NCI-H460 (cell line): ENCODE data around the gene VWA1. TPM values are rescaled to one million over a fixed set of nuclear protein-coding genes. Genes with fewer than 3 reads are reported as not detected.
"Not testable (repeated sequence)": the region's sequence is repeated elsewhere in the genome, so short reads cannot be mapped to it uniquely, and the experiment has no call there.

ENCODE experiments used
- DNase-seq: peaks from one replicate; pipeline ENCODE4 v3.0.0-alpha.2; 2016; ENCODE audit warnings: low read depth; ENCODE audit errors: extremely low read depth
- total RNA-seq: library from RNA; depleted of rRNA; stranded (reverse); fragments of >200 nt; shearing (Covaris generic); gene quantifications from 2 replicates; pipeline ENCODE4 v1.2.3, GENCODE V29; 2014; rRNA removed

VWA1 gene
- total RNA-seq, 1 experiment from 2014 or later, result 5.0 TPM

DNA sequence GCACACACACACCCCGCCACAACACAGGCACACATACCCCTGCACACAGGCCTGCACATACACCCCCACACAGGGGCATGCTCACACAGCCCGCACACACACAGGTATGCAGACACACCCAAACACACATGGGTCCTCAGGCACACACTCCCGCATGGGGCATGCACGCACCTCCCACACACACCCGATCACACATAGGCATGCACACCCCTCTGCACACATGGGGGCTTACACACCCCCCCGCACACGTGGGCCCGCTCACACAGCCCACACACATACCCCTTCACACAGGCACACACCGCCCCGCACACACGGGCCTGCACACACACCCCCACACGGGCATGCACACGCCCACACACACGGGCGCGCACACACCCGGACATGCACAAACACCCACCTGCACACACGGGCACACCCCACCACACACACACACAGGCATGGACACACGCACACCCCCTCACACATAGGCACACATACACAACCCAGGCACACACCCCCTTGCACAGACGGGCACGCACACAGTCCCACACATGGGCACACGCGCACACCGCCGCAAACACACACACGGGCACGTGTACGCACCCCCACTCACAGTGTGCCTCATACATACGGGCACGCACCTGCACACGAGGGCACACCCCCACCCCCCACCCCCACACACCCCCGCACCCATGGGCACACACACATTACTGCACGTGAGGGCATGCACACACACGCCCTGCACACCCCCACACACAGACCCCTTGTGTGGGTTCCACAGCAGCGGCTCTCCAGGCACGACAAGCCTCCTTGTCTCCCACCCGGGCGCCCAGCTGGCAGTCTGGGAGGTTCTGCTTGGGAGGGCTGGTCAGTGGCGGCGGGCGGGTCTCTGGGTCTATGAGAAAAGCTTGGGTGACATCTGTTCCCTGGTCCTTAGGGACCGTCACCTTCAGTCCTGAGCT lies 44.3 kb downstream of the VWA1 start:
- DNase-seq, result no peak

DNA sequence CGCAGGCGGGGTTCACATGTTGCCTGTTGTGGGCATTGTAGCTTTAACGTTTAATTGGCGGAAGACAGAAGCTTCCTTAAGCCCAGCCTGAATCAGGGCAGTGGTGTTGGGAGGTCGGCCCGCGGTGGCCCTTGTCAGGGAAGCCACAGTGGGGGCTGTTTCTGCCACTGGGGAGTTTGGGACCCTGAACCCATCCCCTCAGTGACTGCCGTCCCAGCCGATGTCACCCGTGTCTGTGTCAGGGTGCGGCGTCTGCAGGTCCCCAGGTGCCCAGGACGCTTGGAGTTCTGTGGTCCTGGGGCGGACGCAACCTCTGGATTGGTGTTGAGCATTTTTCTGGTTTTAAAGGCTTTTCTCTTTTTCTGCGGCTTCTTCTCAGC lies 45.0 kb downstream of the VWA1 start:
- DNase-seq, result not testable (repeated sequence)

DNA sequence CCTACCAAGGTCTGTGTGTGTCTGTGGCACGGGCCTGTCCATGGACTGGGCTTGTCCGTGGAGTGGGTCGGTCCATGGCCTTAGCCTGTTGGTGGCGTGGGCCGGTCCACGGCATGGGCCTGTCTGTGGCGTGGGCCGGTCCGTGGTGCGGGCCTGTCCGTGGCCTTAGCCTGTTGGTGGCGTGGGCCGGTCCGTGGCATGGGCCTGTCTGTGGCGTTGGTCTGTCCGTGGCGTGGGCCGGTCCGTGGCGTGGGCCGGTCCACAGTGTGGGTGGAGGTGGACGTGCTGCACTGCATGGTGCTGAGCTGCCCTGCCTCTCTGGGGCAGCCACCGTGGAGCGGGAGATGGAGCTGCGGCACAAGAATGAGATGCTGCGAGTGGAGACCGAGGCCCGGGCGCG lies 46.3 kb downstream of the VWA1 start:
- DNase-seq, result not testable (repeated sequence)

DNA sequence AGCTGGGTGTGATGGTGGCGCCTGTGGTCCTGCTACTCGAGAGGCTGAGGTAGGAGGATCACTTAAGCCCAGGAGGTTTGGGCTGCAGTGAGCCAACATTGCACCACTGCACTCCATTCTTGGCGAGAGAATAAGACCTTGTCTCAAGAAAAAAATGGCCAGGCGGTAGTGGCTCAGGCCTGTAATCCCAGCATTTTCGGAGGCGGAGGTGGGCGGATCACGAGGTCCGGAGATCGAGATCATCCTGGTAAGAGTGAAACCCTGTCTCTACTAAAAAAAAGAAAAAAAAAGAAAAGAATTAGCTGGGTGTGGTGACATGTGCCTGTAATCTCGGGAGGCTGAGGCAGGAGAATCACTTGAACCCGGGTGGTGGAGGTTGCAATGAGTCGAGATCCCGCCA lies 47.4 kb downstream of the VWA1 start:
- no peak for DNase-seq

DNA sequence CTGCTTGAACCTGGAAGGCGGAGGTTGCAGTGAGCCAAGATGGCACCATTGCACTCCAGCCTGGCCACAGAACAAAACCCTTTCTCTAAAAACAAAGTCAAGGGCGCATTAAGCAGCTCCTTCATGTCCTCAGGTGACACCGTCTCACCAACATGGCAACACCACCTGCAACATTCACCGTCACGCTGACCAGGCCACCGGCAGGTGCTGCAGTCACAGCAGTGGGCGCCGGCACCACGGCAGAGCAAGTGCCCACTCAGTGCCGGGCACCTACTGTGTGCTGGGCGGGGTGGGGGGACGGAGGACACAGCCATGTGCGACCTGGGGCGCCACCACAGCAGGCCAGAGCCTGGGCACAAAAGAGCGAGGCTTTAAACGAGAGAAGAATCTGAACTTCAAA lies 48.2 kb downstream of the VWA1 start:
- DNase-seq, result no peak

DNA sequence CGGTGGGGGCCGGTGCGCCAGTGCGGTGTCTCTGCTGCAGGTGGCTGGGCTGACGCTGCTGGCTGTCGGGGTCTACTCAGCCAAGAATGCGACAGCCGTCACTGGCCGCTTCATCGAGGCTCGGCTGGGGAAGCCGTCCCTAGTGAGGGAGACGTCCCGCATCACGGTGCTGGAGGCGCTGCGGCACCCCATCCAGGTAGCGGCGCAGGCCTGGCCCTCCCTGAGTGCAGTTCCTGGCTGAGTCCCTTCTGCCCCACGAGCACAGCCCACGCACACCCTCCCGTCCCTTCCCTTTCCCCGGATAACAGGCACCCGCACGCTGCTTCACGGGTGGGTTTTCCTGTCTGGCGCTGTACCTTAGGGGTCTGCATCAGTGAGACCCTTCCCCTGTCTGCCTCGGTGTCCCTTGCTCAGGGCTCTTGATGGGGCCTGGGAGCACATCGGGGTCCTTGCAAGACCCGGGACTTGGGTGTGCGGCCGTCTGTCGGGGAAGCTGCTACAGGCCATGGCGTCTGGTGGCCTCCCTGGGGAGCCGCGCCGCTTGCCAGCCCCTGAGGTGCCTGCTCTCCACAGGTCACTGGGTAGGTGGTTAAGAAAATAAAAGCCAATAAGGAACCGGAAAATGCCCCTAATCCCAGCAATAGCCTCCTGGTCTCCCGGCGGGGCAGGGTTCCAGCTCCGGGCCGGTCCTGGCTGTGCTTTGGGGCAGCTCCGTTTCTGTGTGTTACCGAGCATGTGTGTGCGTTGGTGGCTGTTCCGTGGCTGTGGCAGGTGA lies 49.7 kb downstream of the VWA1 start:
- not testable (repeated sequence) for DNase-seq

DNA sequence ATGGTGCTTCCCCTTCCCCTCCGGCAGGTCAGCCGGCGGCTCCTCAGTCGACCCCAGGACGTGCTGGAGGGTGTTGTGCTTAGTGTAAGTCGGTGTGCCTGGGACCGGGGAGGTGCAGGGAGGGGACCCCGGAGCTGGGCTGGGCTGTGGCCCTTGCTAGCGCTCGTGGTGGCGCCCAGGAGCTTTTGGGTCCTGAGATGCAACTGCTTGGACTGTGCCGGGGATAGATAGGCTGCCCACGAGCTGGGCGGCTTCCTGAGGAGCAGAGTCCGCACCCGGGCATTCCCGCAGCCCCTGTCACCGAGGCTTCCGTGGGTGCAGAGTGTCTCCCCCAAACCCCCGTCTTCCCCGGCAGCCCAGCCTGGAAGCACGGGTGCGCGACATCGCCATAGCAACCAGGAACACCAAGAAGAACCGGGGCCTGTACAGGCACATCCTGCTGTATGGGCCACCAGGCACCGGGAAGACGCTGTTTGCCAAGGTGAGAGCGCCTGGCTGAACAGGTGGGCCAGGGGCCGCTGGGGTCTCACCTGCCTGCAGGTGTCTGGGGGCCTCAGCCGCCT lies 50.3 kb downstream of the VWA1 start:
- not testable (repeated sequence) for DNase-seq

DNA sequence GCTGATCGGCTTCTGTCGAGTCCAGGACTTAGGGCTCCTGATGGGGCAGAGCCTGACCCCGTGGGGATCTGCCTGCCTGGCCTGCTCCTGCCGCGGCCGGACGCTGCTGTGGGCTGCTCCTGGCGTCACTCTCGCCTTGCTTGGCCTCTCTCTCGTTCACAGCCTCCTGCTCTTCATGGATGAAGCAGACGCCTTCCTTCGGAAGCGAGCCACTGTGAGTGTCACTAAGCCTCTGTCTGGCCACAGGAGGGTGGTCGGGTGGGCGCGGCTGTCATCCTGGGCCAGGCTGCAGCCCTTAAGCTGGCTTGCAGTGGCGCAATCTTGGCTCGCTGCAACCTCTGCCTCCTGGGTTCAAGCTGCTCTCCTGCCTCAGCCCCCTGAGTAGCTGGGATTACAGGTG lies 52.2 kb downstream of the VWA1 start:
- no peak for DNase-seq

DNA sequence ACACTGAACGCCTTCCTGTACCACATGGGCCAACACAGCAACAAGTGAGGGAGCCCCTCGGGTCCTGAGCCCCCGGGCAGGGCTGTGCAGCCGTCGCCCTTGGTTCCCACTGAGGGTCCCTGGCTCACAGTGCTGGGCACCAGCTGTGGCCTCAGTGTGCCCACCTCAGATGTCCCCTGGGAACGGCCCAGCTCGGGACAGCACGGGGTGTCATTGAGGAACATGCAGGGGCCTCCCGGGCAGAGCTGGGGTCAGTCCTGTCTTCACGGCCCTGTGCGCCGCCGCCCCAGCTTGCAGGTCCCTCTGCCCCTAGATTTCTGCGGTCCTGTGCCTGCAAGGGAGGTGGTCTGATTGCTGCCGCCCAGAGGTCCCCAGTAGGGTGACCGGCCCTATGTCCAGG lies 53.7 kb downstream of the VWA1 start:
- no peak for DNase-seq

DNA sequence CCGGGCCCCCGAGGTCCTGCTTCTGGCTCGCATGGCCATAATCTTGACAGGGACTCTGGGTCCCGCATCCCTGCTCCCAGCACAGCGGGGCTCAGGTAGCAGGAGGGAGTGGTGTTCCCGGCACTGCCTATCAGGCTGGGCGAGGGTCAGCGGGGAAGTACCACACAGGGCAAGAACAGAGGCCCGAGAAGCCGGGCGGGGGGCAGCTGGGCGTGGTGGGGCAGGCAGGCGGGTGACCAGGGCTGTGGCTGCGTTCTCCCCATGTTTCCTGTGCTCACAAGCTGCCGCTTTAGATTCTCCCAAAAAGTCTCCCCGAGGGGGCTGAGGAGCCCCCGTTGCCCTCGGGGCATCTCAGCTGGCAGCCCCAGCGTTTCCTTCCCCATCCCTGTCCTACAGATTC lies 54.4 kb downstream of the VWA1 start:
- no peak for DNase-seq

DNA sequence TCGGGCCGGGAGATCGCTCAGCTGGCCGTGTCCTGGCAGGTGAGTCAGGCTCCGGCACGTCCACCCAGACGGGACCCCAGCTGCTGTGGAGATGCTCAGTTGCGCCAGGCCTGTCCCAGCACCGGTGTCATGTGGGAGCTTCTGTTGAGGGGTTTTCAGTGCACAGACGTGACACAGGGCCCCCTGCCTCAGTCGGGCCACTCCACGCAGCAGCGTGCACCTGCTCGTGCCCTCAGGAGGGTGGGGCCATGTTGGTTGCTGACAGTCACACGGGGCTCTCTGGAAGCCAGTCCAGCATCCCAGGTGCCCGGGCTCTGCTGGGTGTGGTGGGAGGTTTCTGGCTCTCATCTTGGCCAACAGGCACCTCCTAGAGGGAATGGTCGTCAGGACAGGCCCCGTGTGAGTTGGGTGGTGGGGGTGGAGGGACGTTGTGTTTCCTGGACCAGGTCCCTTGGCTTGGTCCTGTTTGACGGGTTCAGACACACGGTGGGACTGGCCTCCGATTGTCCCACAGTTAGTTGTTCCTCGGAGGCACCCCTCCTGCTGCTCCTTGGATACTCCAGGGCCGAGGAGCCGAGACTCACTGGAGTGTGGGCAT lies 55.2 kb downstream of the VWA1 start:
- no peak for DNase-seq

DNA sequence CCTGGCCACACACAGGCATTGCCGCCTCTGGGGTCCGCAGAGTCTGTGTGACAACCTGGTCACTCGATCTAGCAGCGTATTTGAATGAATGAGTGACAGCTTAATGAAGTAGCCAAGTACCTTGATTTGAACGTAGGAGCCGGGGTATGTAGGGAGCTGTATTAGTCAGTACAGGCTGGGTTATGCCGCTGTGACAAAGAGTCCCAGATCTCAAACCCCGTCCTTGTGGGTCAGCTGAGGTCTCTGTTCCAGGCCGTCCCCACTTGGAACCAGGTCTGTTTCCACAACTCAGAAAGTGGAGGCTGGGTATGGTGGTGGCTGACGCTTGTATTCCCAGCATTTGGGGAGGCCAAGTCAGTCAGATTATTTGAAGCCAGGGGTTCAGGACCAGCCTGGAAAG lies 56.1 kb downstream of the VWA1 start:
- DNase-seq, result no peak

Other genes with a start within 250 kb of the VWA1 start
- not detected in 2 replicates for gene TNFRSF18, start 229.1 kb upstream of the VWA1 start, total RNA-seq
- not detected in 2 replicates for gene TNFRSF4, start 221.5 kb upstream of the VWA1 start, total RNA-seq
- 81.0 and 83.6 TPM in 2 replicates for gene SDF4, start 203.7 kb upstream of the VWA1 start, total RNA-seq
- gene B3GALT6, start 203.5 kb upstream of the VWA1 start, total RNA-seq, result 15.6 and 17.5 TPM in 2 replicates
- 1.3 TPM in 1 of 2 replicates, not detected in the other for gene C1QTNF12, start 189.0 kb upstream of the VWA1 start, total RNA-seq
- gene UBE2J2, start 161.8 kb upstream of the VWA1 start, total RNA-seq, result 49.6 and 52.2 TPM in 2 replicates
- gene SCNN1D, start 155.3 kb upstream of the VWA1 start, total RNA-seq, result 1.6 and 1.7 TPM in 2 replicates
- gene ACAP3, start 127.8 kb upstream of the VWA1 start, total RNA-seq, result 9.6 and 10.3 TPM in 2 replicates
- gene PUSL1, start 127.1 kb upstream of the VWA1 start, total RNA-seq, result 13.1 and 18.9 TPM in 2 replicates
- 56.6 and 60.4 TPM in 2 replicates for gene INTS11, start 111.0 kb upstream of the VWA1 start, total RNA-seq
- 12.2 and 13.7 TPM in 2 replicates for gene CPTP, start 110.9 kb upstream of the VWA1 start, total RNA-seq
- gene TAS1R3, start 104.4 kb upstream of the VWA1 start, total RNA-seq, result 0.30 and 0.66 TPM in 2 replicates
- 53.7 and 55.3 TPM in 2 replicates for gene DVL1, start 86.3 kb upstream of the VWA1 start, total RNA-seq
- not detected in 2 replicates for gene MXRA8, start 77.1 kb upstream of the VWA1 start, total RNA-seq
- gene AURKAIP1, start 60.5 kb upstream of the VWA1 start, total RNA-seq, result 103 and 128 TPM in 2 replicates
- 70.1 and 110 TPM in 2 replicates for gene CCNL2, start 36.4 kb upstream of the VWA1 start, total RNA-seq
- gene MRPL20, start 28.4 kb upstream of the VWA1 start, total RNA-seq, result 132 and 136 TPM in 2 replicates
- 0.15 TPM in 1 of 2 replicates, not detected in the other for gene ANKRD65, start 14.4 kb upstream of the VWA1 start, total RNA-seq
- 0.05 and 0.06 TPM in 2 replicates for gene ATAD3C, start 14.0 kb downstream of the VWA1 start, total RNA-seq
- 15.4 and 21.1 TPM in 2 replicates for gene ATAD3B, start 36.1 kb downstream of the VWA1 start, total RNA-seq
- 24.5 and 25.9 TPM in 2 replicates for gene ATAD3A, start 76.5 kb downstream of the VWA1 start, total RNA-seq
- gene TMEM240, start 104.9 kb downstream of the VWA1 start, total RNA-seq, result 0.67 TPM in 1 of 2 replicates, not detected in the other
- gene SSU72, start 139.2 kb downstream of the VWA1 start, total RNA-seq, result 94.5 and 112 TPM in 2 replicates
- gene FNDC10, start 164.4 kb downstream of the VWA1 start, total RNA-seq, result 2.0 and 2.2 TPM in 2 replicates
- gene MIB2, start 179.8 kb downstream of the VWA1 start, total RNA-seq, result 18.9 and 19.0 TPM in 2 replicates
- 0.15 and 0.78 TPM in 2 replicates for gene MMP23B, start 196.5 kb downstream of the VWA1 start, total RNA-seq
- gene CDK11B, start 223.3 kb downstream of the VWA1 start, total RNA-seq, result 8.7 and 11.3 TPM in 2 replicates